HepG2 (cell line): ENCODE results near the gene PIK3CG. TPM values are rescaled to one million over a fixed set of nuclear protein-coding genes. Genes with fewer than 3 reads are reported as not detected.

Experiments used
- ATAC-seq: fragments of 200-7000 bp; cut with Tn5 transposase; 3 replicates; pipeline ENCODE4 v1.9.1; 2020; ENCODE audit warnings: mild to moderate bottlenecking, moderate library complexity
- BruUV-seq: library from RNA; stranded (reverse); fragments of 400-500 nt; replicated peaks from 2 replicates; lab custom pipeline; 2021; lab: Mats Ljungman, UMichigan
- CTCF ChIA-PET: fragments of 300-600 bp; formaldehyde crosslinking; extraction: SDS; loops from one replicate; lab custom pipeline; 2021; ENCODE audit warnings: low total read pairs, inconsistent platforms, low intra/inter-chr PET ratio; lab: Yijun Ruan, JAX
- POLR2A ChIA-PET: fragments of 350-600 bp; sonication (Branson Sonifier 250); formaldehyde crosslinking; loops from one replicate; lab custom pipeline; 2020; ENCODE audit warnings: antibody characterized with exemption, inconsistent platforms; lab: Yijun Ruan, JAX
- DNase-seq: peaks from one replicate; pipeline ENCODE4 v3.0.0-alpha.2; 2015; ENCODE audit warnings: low spot score
- FAIRE-seq: peaks from 3 replicates; lab custom pipeline; 2011; peaks lifted over from hg19 to GRCh38; lab: Jason Lieb, UNC
- H2AFZ ChIP-seq: one replicate; pipeline ENCODE4 v1.6.1; 2011; ENCODE audit warnings: low read length, inconsistent platforms
- H3K27ac ChIP-seq: fragments of 300-600 bp; 3 replicates; pipeline ENCODE4 v1.8.0; 2011; ENCODE audit warnings: mixed run types, mild to moderate bottlenecking, mixed read lengths, low read length, inconsistent platforms; ENCODE audit not compliant: insufficient read depth; ENCODE audit errors: extremely low read length
- H3K27me3 ChIP-seq, 2 experiments: fragments of 200-600 bp in 1 of 2; 2 replicates in 1 of 2; 3 replicates in 1 of 2; pipeline versions ENCODE4 v1.6.0 to v1.8.0; 2011; ENCODE audit warnings: low read length in 2 of 2, mild to moderate bottlenecking in 2 of 2, moderate library complexity in 2 of 2, inconsistent platforms in 1 of 2; ENCODE audit not compliant: insufficient read depth in 2 of 2, control insufficient read depth in 1 of 2
- H3K36me3 ChIP-seq, 2 experiments: fragments of 200-600 bp in 1 of 2; replicated peaks in 1 of 2; 2 replicates in 1 of 2; 3 replicates in 1 of 2; pipeline versions ENCODE4 v1.5.1 to v1.8.0; 2011; ENCODE audit warnings: low read length in 2 of 2, inconsistent platforms in 1 of 2; ENCODE audit not compliant: insufficient read depth in 2 of 2, control insufficient read depth in 1 of 2
- H3K4me1 ChIP-seq: 2 replicates; pipeline ENCODE4 v1.5.1; 2012; ENCODE audit warnings: low read length, inconsistent platforms; ENCODE audit not compliant: insufficient read depth
- H3K4me2 ChIP-seq: 2 replicates; pipeline ENCODE4 v1.6.0; 2011; ENCODE audit warnings: low read depth, low read length, inconsistent platforms
- H3K4me3 ChIP-seq, 3 experiments: fragments of 200-600 bp in 1 of 3; sonication (generic), shearing (Covaris generic) in 1 of 3; replicated peaks in 1 of 3; 2 replicates each; pipeline ENCODE4 v1.5.1; 2011 to 2016; ENCODE audit warnings: low read length in 3 of 3, inconsistent platforms in 2 of 3, low read depth in 2 of 3, mild to moderate bottlenecking in 2 of 3, control low read depth in 1 of 3, mixed read lengths in 1 of 3; ENCODE audit not compliant: insufficient read depth in 1 of 3
- H3K79me2 ChIP-seq: one replicate; pipeline ENCODE4 v1.6.1; 2011; ENCODE audit warnings: low read length, inconsistent platforms; ENCODE audit not compliant: insufficient read depth
- H3K9ac ChIP-seq: 2 replicates; pipeline ENCODE4 v1.6.0; 2011; ENCODE audit warnings: mild to moderate bottlenecking, low read depth, low read length, inconsistent platforms; ENCODE audit not compliant: insufficient read depth
- H3K9me3 ChIP-seq: 2 replicates; pipeline ENCODE4 v1.5.1; 2012; ENCODE audit warnings: mild to moderate bottlenecking, low read length
- H4K20me1 ChIP-seq: 2 replicates; pipeline ENCODE4 v1.6.0; 2011; ENCODE audit warnings: inconsistent platforms, mild to moderate bottlenecking, low read length, moderate library complexity; ENCODE audit not compliant: insufficient read depth
- ATRX ChIP-seq: sonication (generic); formaldehyde crosslinking; IDR thresholded peaks from 2 replicates; pipeline ENCODE4 v1.4.0; 2020; ENCODE audit warnings: missing genetic modification reagents, borderline replicate concordance
- CHD2 ChIP-seq: IDR thresholded peaks from 2 replicates; pipeline ENCODE4 v1.6.1; 2011; ENCODE audit warnings: low read depth, low read length, improper control_type of control experiment
- HDAC1 ChIP-seq: sonication (generic); formaldehyde crosslinking; IDR thresholded peaks from 2 replicates; pipeline ENCODE4 v1.5.1; 2020; ENCODE audit warnings: mild to moderate bottlenecking, missing genetic modification reagents
- KDM4B ChIP-seq: sonication (generic); formaldehyde crosslinking; IDR thresholded peaks from 2 replicates; pipeline ENCODE4 v1.4.0; 2020; ENCODE audit warnings: missing genetic modification reagents
- KLF11 ChIP-seq: IDR thresholded peaks from 2 replicates; pipeline ENCODE4 v1.6.1; 2016; ENCODE audit warnings: missing compliant biosample characterization
- RFXAP ChIP-seq: sonication (generic); formaldehyde crosslinking; IDR thresholded peaks from 2 replicates; pipeline ENCODE4 v1.4.0; 2020; ENCODE audit warnings: missing genetic modification reagents, borderline replicate concordance
- SP140L ChIP-seq: sonication (generic); formaldehyde crosslinking; IDR thresholded peaks from 2 replicates; pipeline ENCODE4 v1.4.0; 2020; ENCODE audit warnings: missing genetic modification reagents, borderline replicate concordance
- SP2 ChIP-seq: sonication (generic); formaldehyde crosslinking; IDR thresholded peaks from 2 replicates; pipeline ENCODE4 v1.5.1; 2020; ENCODE audit warnings: mild to moderate bottlenecking, missing genetic modification reagents
- ZNF496 ChIP-seq: sonication (generic); formaldehyde crosslinking; IDR thresholded peaks from 2 replicates; pipeline ENCODE4 v1.8.1; 2023; ENCODE audit warnings: mild to moderate bottlenecking, moderate library complexity, missing genetic modification reagents; ENCODE audit not compliant: insufficient replicate concordance
- ZNF570 ChIP-seq: sonication (generic); formaldehyde crosslinking; IDR thresholded peaks from 2 replicates; pipeline ENCODE4 v1.4.0; 2020; ENCODE audit warnings: mild to moderate bottlenecking, missing genetic modification reagents, borderline replicate concordance
- ZZZ3 ChIP-seq: sonication (generic); formaldehyde crosslinking; IDR thresholded peaks from 2 replicates; pipeline ENCODE4 v1.4.0; 2020; ENCODE audit warnings: missing genetic modification reagents, mild to moderate bottlenecking, borderline replicate concordance
- WGBS: methylation state at CpG from one replicate; pipeline ENCODE4 v1.1.6; 2017; ENCODE audit warnings: low lambda C conversion rate; 5-methylcytosine and 5-hydroxymethylcytosine counted together
- in situ Hi-C: cut with HindIII; loops from 2 replicates; pipeline ENCODE4 v1.10.0; 2017; ENCODE audit warnings: low pct_unique_long_range_greater_than_20kb; ENCODE audit not compliant: extremely low pct_ligation_motif_present
- intact Hi-C: fragments of 100-400 bp; cut with micrococcal nuclease; formaldehyde crosslinking; loops from one replicate; pipeline ENCODE4 v1.10.0; 2022; ENCODE audit not compliant: unreplicated experiment
- polyA plus RNA-seq, 8 experiments: library from polyadenylated mRNA; depleted of rRNA in 3 of 8; stranded (reverse) in 7 of 8; unstranded in 1 of 8; fragments of >200 nt; fragmentation: Illumina TruSeq in 4 of 8; extraction: Trizol in 4 of 8; gene quantifications; 2 replicates each; pipeline versions ENCODE4 v1.2.1 to v1.2.3, GENCODE V29; 2011 to 2016; ENCODE audit warnings: low read depth in 4 of 8, missing spikeins in 1 of 8, mixed read lengths in 1 of 8; ENCODE audit not compliant: insufficient read depth in 1 of 8
- total RNA-seq, 5 experiments: library from RNA; depleted of rRNA; stranded (reverse); fragments of >200 nt; fragmentation: Illumina TruSeq; extraction: Trizol; gene quantifications; 2 replicates each; pipeline ENCODE4 v1.2.3, GENCODE V29; 2016; ENCODE audit warnings: low read depth in 1 of 5

PIK3CG gene
- total and polyA plus RNA-seq, 2 of the 13 experiments (the other 11 are each of a cell fraction or from before 2014, with no cell fraction given) = not detected

- H3K4me2 ChIP-seq = no peak overlapping the region
- ChIA-PET CTCF (no interaction called here), POLR2A (no interaction called here)
- intact Hi-C loops (no loop called here), in situ Hi-C loops (no loop called here)
- ATAC-seq (no peak), FAIRE-seq (no peak), DNase-seq (no peak)
- H3K79me2 ChIP-seq = no peaks in the 10 kb centered on the region
- BruUV-seq = no TSS peak
- WGBS = 2% methylated on average over 3 of the region's 3 CpGs
- H3K4me3 ChIP-seq = no peak overlapping the region
- no peaks in the 10 kb centered on the region for H4K20me1 ChIP-seq
- H3K27ac ChIP-seq = no peak overlapping the region
- TF ChIP-seq KLF11 (no peak), SP2 (CRISPR knock-in tag) (no peak), ZZZ3 (CRISPR knock-in tag) (no peak), ATRX (CRISPR knock-in tag) (no peak), SP140L (CRISPR knock-in tag) (no peak), RFXAP (CRISPR knock-in tag) (no peak), CHD2 (no peak)
- H3K27me3 ChIP-seq = no peaks in the 10 kb centered on the region
- no peaks in the 10 kb centered on the region for H3K4me1 ChIP-seq
- no peaks in the 10 kb centered on the region for H3K9me3 ChIP-seq
- H3K9ac ChIP-seq = no peak overlapping the region
- no peaks in the 10 kb centered on the region for H3K36me3 ChIP-seq
- H2AFZ ChIP-seq = no peak overlapping the region
Observed at GRCh38 chr7:106881984-106882383, 16.9 kb downstream of the PIK3CG start.

- BruUV-seq = no TSS peak
- WGBS = 26% methylated on average over 2 of the region's 2 CpGs
- Histone ChIP-seq H3K79me2 (no peaks in the 10 kb centered on the region), H3K27ac (no peak overlapping the region), H3K9me3 (no peaks in the 10 kb centered on the region), H3K4me3 (no peak overlapping the region), H2AFZ (no peak overlapping the region), H3K9ac (no peak overlapping the region), H3K4me1 (no peaks in the 10 kb centered on the region), H3K4me2 (no peak overlapping the region), H3K36me3 (no peaks in the 10 kb centered on the region), H4K20me1 (no peaks in the 10 kb centered on the region), H3K27me3 (no peaks in the 10 kb centered on the region; a peak in 1 of 5 replicates)
- ATAC-seq = no peak
- CTCF ChIA-PET = no interaction called here
- TF ChIP-seq HDAC1 (CRISPR knock-in tag) (no peak), ZNF570 (CRISPR knock-in tag) (no peak), ZNF496 (CRISPR knock-in tag) (no peak), ATRX (CRISPR knock-in tag) (no peak), KDM4B (CRISPR knock-in tag) (no peak)
- POLR2A ChIA-PET = no interaction called here
- DNase-seq = no peak
- in situ Hi-C loops = no loop called here
- FAIRE-seq = no peak
- intact Hi-C loops = no loop called here
Observed at GRCh38 chr7:106883456-106884026, 18.5 kb downstream of the PIK3CG start.
